Neural cell (in vitro differentiated cells): ENCODE measurements around the gene CD300LG.

Source experiments
- EP300 ChIP-seq: fragments of 450-650 bp; conservative IDR thresholded peaks from 2 replicates; pipeline ENCODE4 v1.6.1; 2014; ENCODE audit warnings: antibody characterized with exemption, mild to moderate bottlenecking, moderate library complexity; ENCODE audit not compliant: poor library complexity, severe bottlenecking
- EZH2 ChIP-seq: fragments of 200-600, 300-800 bp; shearing (Covaris generic), sonication (generic); IDR thresholded peaks from 2 replicates; pipeline ENCODE4 v1.6.1; 2014; ENCODE audit warnings: antibody characterized with exemption, low read length, borderline replicate concordance, mild to moderate bottlenecking; ENCODE audit not compliant: insufficient read depth, poor library complexity, severe bottlenecking
- POLR2AphosphoS5 ChIP-seq: IDR thresholded peaks from 2 replicates; pipeline ENCODE4 v1.6.1; 2012
- RAD21 ChIP-seq: fragments of 450-650 bp; conservative IDR thresholded peaks from 2 replicates; pipeline ENCODE4 v1.6.1; 2014; ENCODE audit warnings: antibody characterized with exemption, mild to moderate bottlenecking, moderate library complexity
- TAF1 ChIP-seq: IDR thresholded peaks from 2 replicates; pipeline ENCODE4 v1.6.1; 2012; ENCODE audit warnings: low read depth
- TF ChIP-seq, protein P1 (sequence below): fragments of 450-650 bp; IDR thresholded peaks from 2 replicates; pipeline ENCODE4 v1.5.1; 2014; ENCODE audit warnings: antibody characterized with exemption, mild to moderate bottlenecking, moderate library complexity; ENCODE audit not compliant: poor library complexity, severe bottlenecking

DNA sequence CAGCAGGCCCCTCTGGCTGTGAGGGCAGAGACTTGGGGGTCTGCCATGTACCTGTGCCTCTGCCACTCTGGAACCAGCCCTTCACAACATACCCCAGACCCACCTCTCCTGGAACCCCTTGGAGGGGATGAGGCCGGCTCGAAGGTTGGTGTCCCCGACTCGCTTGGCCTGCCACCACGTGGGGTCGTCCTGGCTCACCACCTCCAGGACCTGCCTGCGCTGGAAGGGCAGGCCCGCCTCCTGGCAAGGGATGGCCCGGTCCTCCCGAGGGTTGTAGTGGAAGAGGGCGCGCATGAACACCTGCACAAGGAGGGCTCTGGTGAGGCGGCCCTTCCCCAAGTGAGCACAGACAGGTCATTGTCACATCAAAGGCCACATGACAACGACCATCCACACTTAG is 26.2 kb upstream of the CD300LG start:
- TF ChIP-seq EZH2 (no peak), RAD21 (no peak), EP300 (no peak), POLR2AphosphoS5 (no peak), TAF1 (no peak)
- TF ChIP-seq, protein P1, sequence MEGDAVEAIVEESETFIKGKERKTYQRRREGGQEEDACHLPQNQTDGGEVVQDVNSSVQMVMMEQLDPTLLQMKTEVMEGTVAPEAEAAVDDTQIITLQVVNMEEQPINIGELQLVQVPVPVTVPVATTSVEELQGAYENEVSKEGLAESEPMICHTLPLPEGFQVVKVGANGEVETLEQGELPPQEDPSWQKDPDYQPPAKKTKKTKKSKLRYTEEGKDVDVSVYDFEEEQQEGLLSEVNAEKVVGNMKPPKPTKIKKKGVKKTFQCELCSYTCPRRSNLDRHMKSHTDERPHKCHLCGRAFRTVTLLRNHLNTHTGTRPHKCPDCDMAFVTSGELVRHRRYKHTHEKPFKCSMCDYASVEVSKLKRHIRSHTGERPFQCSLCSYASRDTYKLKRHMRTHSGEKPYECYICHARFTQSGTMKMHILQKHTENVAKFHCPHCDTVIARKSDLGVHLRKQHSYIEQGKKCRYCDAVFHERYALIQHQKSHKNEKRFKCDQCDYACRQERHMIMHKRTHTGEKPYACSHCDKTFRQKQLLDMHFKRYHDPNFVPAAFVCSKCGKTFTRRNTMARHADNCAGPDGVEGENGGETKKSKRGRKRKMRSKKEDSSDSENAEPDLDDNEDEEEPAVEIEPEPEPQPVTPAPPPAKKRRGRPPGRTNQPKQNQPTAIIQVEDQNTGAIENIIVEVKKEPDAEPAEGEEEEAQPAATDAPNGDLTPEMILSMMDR, result no peak
